ENCODE data around the gene FXYD5. TPM values are rescaled to one million over a fixed set of nuclear protein-coding genes. Genes with fewer than 3 reads are reported as not detected.

The FXYD5 gene
- total and polyA plus RNA-seq, 9 of the 15 experiments (the other 6 are each of a cell fraction or from before 2014, with no cell fraction given), result 104 to 537 (median 174) TPM

DNA sequence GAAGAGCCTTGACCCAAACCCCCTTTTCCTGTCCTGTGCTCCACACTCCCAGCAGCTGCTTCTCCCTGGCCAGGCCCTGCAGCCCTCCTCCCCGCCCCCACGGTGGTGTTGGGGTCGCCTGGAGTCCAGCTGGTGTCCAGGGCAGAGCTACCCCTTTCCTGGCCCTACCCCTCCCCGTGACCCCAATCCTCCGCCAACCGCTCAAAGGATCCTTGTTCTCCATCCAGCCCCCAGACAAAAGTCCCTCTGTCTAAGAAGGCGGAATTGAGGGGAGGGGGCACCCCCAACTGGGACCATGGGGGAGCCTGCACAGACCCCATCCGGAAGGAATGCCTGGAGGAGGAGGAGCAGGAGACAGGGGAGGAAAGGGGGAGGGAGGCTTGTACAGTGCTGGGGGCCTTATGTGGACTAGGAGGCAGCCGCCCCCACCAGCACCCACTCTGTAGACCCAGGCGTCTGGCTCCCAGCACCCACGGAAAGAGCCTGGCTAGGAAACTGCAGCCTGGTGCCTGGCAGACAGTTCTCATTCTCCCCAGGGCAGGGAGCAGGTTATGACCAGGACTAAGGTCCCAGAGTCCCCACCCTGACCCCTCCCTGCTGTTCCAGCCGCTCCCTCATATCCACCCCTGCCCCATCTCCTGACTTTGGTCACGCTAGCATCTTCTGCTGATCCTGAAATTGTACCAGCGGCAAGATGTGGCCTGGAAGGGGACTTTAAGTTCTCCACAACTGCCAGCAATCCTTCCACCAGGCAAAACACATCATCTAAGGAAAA, 39.2 kb upstream of the FXYD5 start, which contains the start of gene FXYD3:
FXYD3 (plus strand) TSS at position 647 of the 775 bp plus-strand sequence. CDS start 3,554 bp downstream, outside the sequence.
- FAIRE-seq (no peak), DNase-seq (ENCODE audit: extremely low read depth in 1 of 4, low spot score in 3 of 4) (no peak), ATAC-seq (no peak)
- 27% methylated on average over 9 of the region's 14 CpGs for whole genome bisulfite sequencing (ENCODE audit: insufficient coverage, low coverage, missing lambda C conversion rate)
- TF ChIP-seq DNMT1 (IDR thresholded peaks at IDR 0.05) (no peak), CTBP1 (IDR thresholded peaks at IDR 0.05; ENCODE audit: borderline replicate concordance) (0 out of 2 replicates have a peak, but pooled peaks have one; percentile 0)
- Histone ChIP-seq H3K79me2 (ENCODE audit: control insufficient read depth, insufficient read depth, low read length) (no peaks in the 10 kb centered on the region), H3K9me1 (ENCODE audit: control insufficient read depth, insufficient read depth, low read length) (no peaks in the 10 kb centered on the region), H3K4me3 (peak within 1 kb of the TSS; percentile 15; the same call in 1 of the 2 replicates), H4K20me1 (replicated peaks; ENCODE audit: control insufficient read depth, insufficient read depth, low read length) (no peaks in the 10 kb centered on the region), H2AFZ (ENCODE audit: low read depth, low read length) (peak within 1 kb of the TSS; percentile 90), H3K36me3 (ENCODE audit: control insufficient read depth, insufficient read depth, low read length) (no peaks in the 10 kb centered on the region), H3K27me3 (ENCODE audit: control insufficient read depth in 2 of 2, insufficient read depth in 2 of 2, low read length in 2 of 2) (peaks cover 0 to 21% of the 10 kb centered on the region in 2 experiments; a peak in 4 of 5 replicates), H3K4me2 (ENCODE audit: insufficient read depth, low read length) (peak within 1 kb of the TSS; percentile 70), H3K9me3 (replicated peaks; ENCODE audit: control insufficient read depth, insufficient read depth, low read depth, low read length) (no peaks in the 10 kb centered on the region), H3K27ac (ENCODE audit: extremely low read depth, low read depth, low read length) (no peak within 1 kb of the TSS), H3K4me1 (replicated peaks in 1 of 2; ENCODE audit: control insufficient read depth in 2 of 2, insufficient read depth in 2 of 2, low read length in 2 of 2) (peaks cover 12 to 54% of the 10 kb centered on the region in 2 experiments; a peak in 4 of 5 replicates), H3K9ac (ENCODE audit: insufficient read depth in 1 of 2, low read depth in 2 of 2, low read length in 2 of 2) (peak within 1 kb of the TSS in 1 of 2 experiments; percentile 36; a peak in 3 of 4 replicates)
- ChIA-PET CTCF (ENCODE audit: low intra/inter-chr PET ratio) (interaction anchor here (2.0 kb wide), 1 partner anchor 20 kb away, joined by 8 read pairs; the partner anchor contains the start of gene LGI4), POLR2A (interaction anchor here (0.6 kb wide), 2 partner anchors 21 to 135 kb away, joined by 3 to 4 read pairs; no protein-coding TSS in a partner anchor)
- intact Hi-C loops (cut with micrococcal nuclease) (no loop called here), in situ Hi-C loops (cut with MboI) (no loop called here)
- BruUV-seq (replicated peaks), result no TSS peak
